GM23338 (cell line): Measurements from ENCODE around the gene CHI3L1. TPM values are rescaled to one million over a fixed set of nuclear protein-coding genes. Genes with fewer than 3 reads are reported as not detected.

Experiments
- ATAC-seq: fragments of 200-7000 bp; cut with Tn5 transposase; 3 replicates; pipeline ENCODE4 v1.9.1; 2020
- DNase-seq: peaks from one replicate; pipeline ENCODE4 v3.0.0-alpha.2; 2015; ENCODE audit warnings: low spot score
- H2AFZ ChIP-seq: fragments of 200-600 bp; sonication (generic); 2 replicates; pipeline ENCODE4 v1.8.0; 2016; ENCODE audit warnings: antibody characterized with exemption, mild to moderate bottlenecking, moderate library complexity
- H3F3A ChIP-seq: fragments of 200-600 bp; sonication (generic); replicated peaks from 2 replicates; pipeline ENCODE4 v1.8.0; 2017; ENCODE audit warnings: antibody characterized with exemption, mixed run types, low read depth
- H3K27ac ChIP-seq: fragments of 200-600 bp; sonication (generic); 2 replicates; pipeline ENCODE4 v1.6.1; 2016; ENCODE audit warnings: low read depth
- H3K27me3 ChIP-seq: fragments of 200-600 bp; sonication (generic); 2 replicates; pipeline ENCODE4 v1.8.0; 2016; ENCODE audit warnings: mild to moderate bottlenecking, mixed run types, moderate library complexity; ENCODE audit not compliant: insufficient read depth
- H3K36me3 ChIP-seq: fragments of 200-600 bp; sonication (generic); 2 replicates; pipeline ENCODE4 v1.8.0; 2016; ENCODE audit warnings: mild to moderate bottlenecking; ENCODE audit not compliant: insufficient read depth
- H3K4me1 ChIP-seq: fragments of 200-600 bp; sonication (generic); 2 replicates; pipeline ENCODE4 v1.8.0; 2016; ENCODE audit warnings: mild to moderate bottlenecking, moderate library complexity; ENCODE audit not compliant: insufficient read depth
- H3K4me2 ChIP-seq: fragments of 200-600 bp; sonication (generic); 2 replicates; pipeline ENCODE4 v1.7.1; 2017; ENCODE audit warnings: mixed run types
- H3K4me3 ChIP-seq: fragments of 200-600 bp; sonication (generic); 2 replicates; pipeline ENCODE4 v1.6.1; 2016; ENCODE audit warnings: mixed run types
- H3K79me2 ChIP-seq: fragments of 200-600 bp; sonication (generic); replicated peaks from 2 replicates; pipeline ENCODE4 v1.8.0; 2017; ENCODE audit warnings: mild to moderate bottlenecking; ENCODE audit not compliant: insufficient read depth
- H3K9me2 ChIP-seq: fragments of 200-600 bp; sonication (generic); 2 replicates; pipeline ENCODE4 v1.8.0; 2017; ENCODE audit not compliant: insufficient read depth
- H4K20me1 ChIP-seq: fragments of 200-600 bp; sonication (generic); replicated peaks from 2 replicates; pipeline ENCODE4 v1.8.0; 2017; ENCODE audit warnings: mild to moderate bottlenecking; ENCODE audit not compliant: insufficient read depth
- H3K27ac Mint-ChIP-seq: 2 replicates; pipeline ENCODE4 v1.8.0; 2020; ENCODE audit warnings: inconsistent platforms, mild to moderate bottlenecking, moderate library complexity, mixed read lengths
- H3K27me3 Mint-ChIP-seq: 3 replicates; pipeline ENCODE4 v1.8.0; 2022; ENCODE audit warnings: low read depth, mild to moderate bottlenecking, moderate library complexity, mixed read lengths, inconsistent platforms; ENCODE audit not compliant: insufficient read depth, poor library complexity
- H3K36me3 Mint-ChIP-seq: 3 replicates; pipeline ENCODE4 v1.8.0; 2021; ENCODE audit warnings: low read depth, mild to moderate bottlenecking, inconsistent platforms, moderate library complexity, mixed read lengths
- H3K4me1 Mint-ChIP-seq: 3 replicates; pipeline ENCODE4 v1.8.0; 2020; ENCODE audit warnings: mild to moderate bottlenecking, inconsistent platforms, mixed read lengths
- H3K4me3 Mint-ChIP-seq: 3 replicates; pipeline ENCODE4 v1.8.0; 2021; ENCODE audit warnings: moderate library complexity, mild to moderate bottlenecking, inconsistent platforms, mixed read lengths
- H3K9me3 Mint-ChIP-seq: 3 replicates; pipeline ENCODE4 v1.8.0; 2020; ENCODE audit warnings: moderate library complexity, mild to moderate bottlenecking, inconsistent platforms, mixed read lengths
- CREB1 ChIP-seq: fragments of 250-450 bp; sonication (Bioruptor Pico); IDR thresholded peaks from 2 replicates; pipeline ENCODE4 v1.5.0; 2020; ENCODE audit warnings: low read depth, mild to moderate bottlenecking, moderate library complexity
- ETS1 ChIP-seq: IDR thresholded peaks from 2 replicates; pipeline ENCODE4 v1.6.1; 2016; ENCODE audit warnings: antibody characterized with exemption
- EZH2 ChIP-seq: fragments of 200-600 bp; sonication (generic); IDR thresholded peaks from one replicate; pipeline ENCODE4 v1.8.0; 2017; ENCODE audit warnings: antibody characterized with exemption, mild to moderate bottlenecking, low read depth; ENCODE audit not compliant: unreplicated experiment
- EZH2phosphoT487 ChIP-seq: fragments of 200-600 bp; sonication (generic); IDR thresholded peaks from one replicate; pipeline ENCODE4 v1.8.1; 2018; ENCODE audit warnings: antibody characterized with exemption; ENCODE audit not compliant: unreplicated experiment
- JUNB ChIP-seq: IDR thresholded peaks from one replicate; pipeline ENCODE4 v1.6.1; 2016; ENCODE audit warnings: antibody characterized with exemption; ENCODE audit not compliant: unreplicated experiment
- NANOG ChIP-seq: IDR thresholded peaks from 2 replicates; pipeline ENCODE4 v1.6.1; 2016; ENCODE audit warnings: antibody characterized with exemption, borderline replicate concordance
- POLR2AphosphoS5 ChIP-seq: IDR thresholded peaks from 2 replicates; pipeline ENCODE4 v1.6.1; 2016; ENCODE audit warnings: antibody characterized with exemption, low read depth
- REST ChIP-seq: IDR thresholded peaks from one replicate; pipeline ENCODE4 v1.6.1; 2018; ENCODE audit warnings: antibody characterized with exemption; ENCODE audit not compliant: unreplicated experiment
- STAT1 ChIP-seq: IDR thresholded peaks from one replicate; pipeline ENCODE4 v1.6.1; 2016; ENCODE audit warnings: antibody characterized with exemption; ENCODE audit not compliant: unreplicated experiment
- ZNF114 ChIP-seq: fragments of 250-450 bp; sonication (Bioruptor Pico); IDR thresholded peaks from 2 replicates; pipeline ENCODE4 v1.5.0; 2020; ENCODE audit warnings: mild to moderate bottlenecking, moderate library complexity
- ZNF331 ChIP-seq: fragments of 250-450 bp; sonication (Bioruptor Pico); IDR thresholded peaks from 2 replicates; pipeline ENCODE4 v1.5.0; 2020; ENCODE audit warnings: low read depth, mild to moderate bottlenecking, moderate library complexity
- polyA plus RNA-seq: library from polyadenylated mRNA; unstranded; fragments of >200 nt; fragmentation: Nextera tagmentation; extraction: Ambion mirVana; gene quantifications from 2 replicates; pipeline ENCODE4 v1.2.1, GENCODE V29; 2016
- total RNA-seq: library from RNA; depleted of rRNA; stranded (reverse); fragments of >200 nt; shearing (Covaris generic); gene quantifications from 2 replicates; pipeline ENCODE4 v1.2.3, GENCODE V29; 2014
- TF ChIP-seq, protein P1 (sequence below): fragments of 250-450 bp; sonication (Bioruptor Pico); IDR thresholded peaks from 2 replicates; pipeline ENCODE4 v1.5.0; 2020; ENCODE audit warnings: mild to moderate bottlenecking, moderate library complexity
- TF ChIP-seq, protein P2 (sequence below), 2 experiments: fragments of 200-600 bp in 1 of 2; sonication (generic) in 1 of 2; conservative IDR thresholded peaks; 2 replicates each; pipeline versions ENCODE4 v1.5.1 to v1.6.1; 2016 to 2017; ENCODE audit warnings: antibody characterized with exemption in 2 of 2, low read depth in 2 of 2, mild to moderate bottlenecking in 2 of 2, moderate library complexity in 1 of 2

The CHI3L1 gene
- total and polyA plus RNA-seq, 2 experiments from 2014 or later, result 0.76 TPM; not detected in 1

GRCh38 chr1:203199816-203200571, 13.5 kb upstream of the CHI3L1 start:
- H2AFZ ChIP-seq, result no peak overlapping the region
- TF ChIP-seq CREB1 (CRISPR knock-in tag), result no peak
- no peak for TF ChIP-seq ETS1
- no peak for TF ChIP-seq EZH2phosphoT487
- TF ChIP-seq STAT1, result no peak
- TF ChIP-seq NANOG, result no peak
- TF ChIP-seq ZNF114 (CRISPR knock-in tag), result no peak
- no peak for TF ChIP-seq POLR2AphosphoS5
- TF ChIP-seq REST, result no peak
- no peak for TF ChIP-seq ZNF331 (CRISPR knock-in tag)
- TF ChIP-seq, protein P1, sequence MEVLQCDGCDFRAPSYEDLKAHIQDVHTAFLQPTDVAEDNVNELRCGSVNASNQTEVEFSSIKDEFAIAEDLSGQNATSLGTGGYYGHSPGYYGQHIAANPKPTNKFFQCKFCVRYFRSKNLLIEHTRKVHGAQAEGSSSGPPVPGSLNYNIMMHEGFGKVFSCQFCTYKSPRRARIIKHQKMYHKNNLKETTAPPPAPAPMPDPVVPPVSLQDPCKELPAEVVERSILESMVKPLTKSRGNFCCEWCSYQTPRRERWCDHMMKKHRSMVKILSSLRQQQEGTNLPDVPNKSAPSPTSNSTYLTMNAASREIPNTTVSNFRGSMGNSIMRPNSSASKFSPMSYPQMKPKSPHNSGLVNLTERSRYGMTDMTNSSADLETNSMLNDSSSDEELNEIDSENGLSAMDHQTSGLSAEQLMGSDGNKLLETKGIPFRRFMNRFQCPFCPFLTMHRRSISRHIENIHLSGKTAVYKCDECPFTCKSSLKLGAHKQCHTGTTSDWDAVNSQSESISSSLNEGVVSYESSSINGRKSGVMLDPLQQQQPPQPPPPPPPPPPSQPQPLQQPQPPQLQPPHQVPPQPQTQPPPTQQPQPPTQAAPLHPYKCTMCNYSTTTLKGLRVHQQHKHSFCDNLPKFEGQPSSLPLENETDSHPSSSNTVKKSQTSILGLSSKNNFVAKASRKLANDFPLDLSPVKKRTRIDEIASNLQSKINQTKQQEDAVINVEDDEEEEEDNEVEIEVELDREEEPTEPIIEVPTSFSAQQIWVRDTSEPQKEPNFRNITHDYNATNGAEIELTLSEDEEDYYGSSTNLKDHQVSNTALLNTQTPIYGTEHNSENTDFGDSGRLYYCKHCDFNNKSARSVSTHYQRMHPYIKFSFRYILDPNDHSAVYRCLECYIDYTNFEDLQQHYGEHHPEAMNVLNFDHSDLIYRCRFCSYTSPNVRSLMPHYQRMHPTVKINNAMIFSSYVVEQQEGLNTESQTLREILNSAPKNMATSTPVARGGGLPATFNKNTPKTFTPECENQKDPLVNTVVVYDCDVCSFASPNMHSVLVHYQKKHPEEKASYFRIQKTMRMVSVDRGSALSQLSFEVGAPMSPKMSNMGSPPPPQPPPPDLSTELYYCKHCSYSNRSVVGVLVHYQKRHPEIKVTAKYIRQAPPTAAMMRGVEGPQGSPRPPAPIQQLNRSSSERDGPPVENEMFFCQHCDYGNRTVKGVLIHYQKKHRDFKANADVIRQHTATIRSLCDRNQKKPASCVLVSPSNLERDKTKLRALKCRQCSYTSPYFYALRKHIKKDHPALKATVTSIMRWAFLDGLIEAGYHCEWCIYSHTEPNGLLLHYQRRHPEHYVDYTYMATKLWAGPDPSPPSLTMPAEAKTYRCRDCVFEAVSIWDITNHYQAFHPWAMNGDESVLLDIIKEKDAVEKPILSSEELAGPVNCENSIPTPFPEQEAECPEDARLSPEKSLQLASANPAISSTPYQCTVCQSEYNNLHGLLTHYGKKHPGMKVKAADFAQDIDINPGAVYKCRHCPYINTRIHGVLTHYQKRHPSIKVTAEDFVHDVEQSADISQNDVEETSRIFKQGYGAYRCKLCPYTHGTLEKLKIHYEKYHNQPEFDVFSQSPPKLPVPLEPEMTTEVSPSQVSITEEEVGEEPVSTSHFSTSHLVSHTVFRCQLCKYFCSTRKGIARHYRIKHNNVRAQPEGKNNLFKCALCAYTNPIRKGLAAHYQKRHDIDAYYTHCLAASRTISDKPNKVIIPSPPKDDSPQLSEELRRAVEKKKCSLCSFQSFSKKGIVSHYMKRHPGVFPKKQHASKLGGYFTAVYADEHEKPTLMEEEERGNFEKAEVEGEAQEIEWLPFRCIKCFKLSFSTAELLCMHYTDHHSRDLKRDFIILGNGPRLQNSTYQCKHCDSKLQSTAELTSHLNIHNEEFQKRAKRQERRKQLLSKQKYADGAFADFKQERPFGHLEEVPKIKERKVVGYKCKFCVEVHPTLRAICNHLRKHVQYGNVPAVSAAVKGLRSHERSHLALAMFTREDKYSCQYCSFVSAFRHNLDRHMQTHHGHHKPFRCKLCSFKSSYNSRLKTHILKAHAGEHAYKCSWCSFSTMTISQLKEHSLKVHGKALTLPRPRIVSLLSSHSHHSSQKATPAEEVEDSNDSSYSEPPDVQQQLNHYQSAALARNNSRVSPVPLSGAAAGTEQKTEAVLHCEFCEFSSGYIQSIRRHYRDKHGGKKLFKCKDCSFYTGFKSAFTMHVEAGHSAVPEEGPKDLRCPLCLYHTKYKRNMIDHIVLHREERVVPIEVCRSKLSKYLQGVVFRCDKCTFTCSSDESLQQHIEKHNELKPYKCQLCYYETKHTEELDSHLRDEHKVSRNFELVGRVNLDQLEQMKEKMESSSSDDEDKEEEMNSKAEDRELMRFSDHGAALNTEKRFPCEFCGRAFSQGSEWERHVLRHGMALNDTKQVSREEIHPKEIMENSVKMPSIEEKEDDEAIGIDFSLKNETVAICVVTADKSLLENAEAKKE (CRISPR knock-in tag), result no peak
- no peak for TF ChIP-seq EZH2
- TF ChIP-seq, protein P2, sequence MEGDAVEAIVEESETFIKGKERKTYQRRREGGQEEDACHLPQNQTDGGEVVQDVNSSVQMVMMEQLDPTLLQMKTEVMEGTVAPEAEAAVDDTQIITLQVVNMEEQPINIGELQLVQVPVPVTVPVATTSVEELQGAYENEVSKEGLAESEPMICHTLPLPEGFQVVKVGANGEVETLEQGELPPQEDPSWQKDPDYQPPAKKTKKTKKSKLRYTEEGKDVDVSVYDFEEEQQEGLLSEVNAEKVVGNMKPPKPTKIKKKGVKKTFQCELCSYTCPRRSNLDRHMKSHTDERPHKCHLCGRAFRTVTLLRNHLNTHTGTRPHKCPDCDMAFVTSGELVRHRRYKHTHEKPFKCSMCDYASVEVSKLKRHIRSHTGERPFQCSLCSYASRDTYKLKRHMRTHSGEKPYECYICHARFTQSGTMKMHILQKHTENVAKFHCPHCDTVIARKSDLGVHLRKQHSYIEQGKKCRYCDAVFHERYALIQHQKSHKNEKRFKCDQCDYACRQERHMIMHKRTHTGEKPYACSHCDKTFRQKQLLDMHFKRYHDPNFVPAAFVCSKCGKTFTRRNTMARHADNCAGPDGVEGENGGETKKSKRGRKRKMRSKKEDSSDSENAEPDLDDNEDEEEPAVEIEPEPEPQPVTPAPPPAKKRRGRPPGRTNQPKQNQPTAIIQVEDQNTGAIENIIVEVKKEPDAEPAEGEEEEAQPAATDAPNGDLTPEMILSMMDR (conservative IDR thresholded peaks at IDR 0.05; ENCODE audit: low read depth in 2 of 2), result no peak
- TF ChIP-seq JUNB, result no peak
- ATAC-seq, result no peak

More at GRCh38 chr1:203199816-203200571, 13.5 kb upstream of the CHI3L1 start:
- no peaks in the 10 kb centered on the region for H3K4me1 Mint-ChIP-seq
- H3F3A ChIP-seq, result no peaks in the 10 kb centered on the region
- 0 out of 2 replicates have a peak, but pooled peaks cover 4% of the 10 kb centered on the region for H3K9me2 ChIP-seq
- no peaks in the 10 kb centered on the region for H3K36me3 Mint-ChIP-seq
- no peaks in the 10 kb centered on the region for H4K20me1 ChIP-seq
- peaks cover 3% of the 10 kb centered on the region for H3K27me3 Mint-ChIP-seq
- H3K27ac Mint-ChIP-seq, result no peak overlapping the region
- no peak overlapping the region for H3K27ac ChIP-seq
- H3K27me3 ChIP-seq, result no peaks in the 10 kb centered on the region
- no peaks in the 10 kb centered on the region for H3K79me2 ChIP-seq
- no peak for DNase-seq
- H3K4me3 Mint-ChIP-seq, result no peak overlapping the region
- H3K4me3 ChIP-seq, result no peak overlapping the region
- no peak overlapping the region for H3K4me2 ChIP-seq
- no peaks in the 10 kb centered on the region for H3K36me3 ChIP-seq
- no peaks in the 10 kb centered on the region; the same call in 2 of the 3 replicates for H3K9me3 Mint-ChIP-seq
- H3K4me1 ChIP-seq, result no peaks in the 10 kb centered on the region
